CD4-positive, alpha-beta T cell treated with Interleukin-4 for 1 hour (primary cell): ENCODE results near the gene AGBL4.

Experiments
- DNase-seq, 2 donors: peaks; one replicate each; pipeline ENCODE4 v3.0.0-alpha.2; 2020 to 2022

Gene AGBL4

GRCh38 chr1:49166031-49166430, 857.7 kb downstream of the AGBL4 start:
- DNase-seq = no peak

- DNase-seq = no peak
Measured at GRCh38 chr1:49163031-49163430, 860.7 kb downstream of the AGBL4 start.

- DNase-seq = no peak
Measured at GRCh38 chr1:49160677-49161076, 863.1 kb downstream of the AGBL4 start.

GRCh38 chr1:49136738-49137251, 887.0 kb downstream of the AGBL4 start:
- no peak for DNase-seq

GRCh38 chr1:49125746-49126145, 898.0 kb downstream of the AGBL4 start:
- DNase-seq = no peak

GRCh38 chr1:49111931-49112330, 911.8 kb downstream of the AGBL4 start:
- no peak for DNase-seq

- no peak for DNase-seq
Measured at GRCh38 chr1:49106445-49106844, 917.3 kb downstream of the AGBL4 start.

GRCh38 chr1:49104575-49104974, 919.2 kb downstream of the AGBL4 start:
- DNase-seq = no peak

- DNase-seq = peak in 1 of 2 donors; percentile 6
Measured at GRCh38 chr1:49102752-49103151, 921.0 kb downstream of the AGBL4 start.

- DNase-seq = no peak
Measured at GRCh38 chr1:49098866-49099265, 924.9 kb downstream of the AGBL4 start.

- DNase-seq = no peak
Measured at GRCh38 chr1:49086327-49086726, 937.4 kb downstream of the AGBL4 start.

GRCh38 chr1:49085079-49085478, 938.7 kb downstream of the AGBL4 start:
- DNase-seq = no peak

- DNase-seq = no peak
Measured at GRCh38 chr1:49060766-49061165, 963.0 kb downstream of the AGBL4 start.

GRCh38 chr1:49059087-49059486, 964.7 kb downstream of the AGBL4 start:
- DNase-seq = no peak

GRCh38 chr1:49052102-49052501, 971.7 kb downstream of the AGBL4 start:
- DNase-seq = no peak

- no peak for DNase-seq
Measured at GRCh38 chr1:49051647-49052046, 972.1 kb downstream of the AGBL4 start.

GRCh38 chr1:49050041-49050440, 973.7 kb downstream of the AGBL4 start:
- no peak for DNase-seq

GRCh38 chr1:49048188-49048587, 975.6 kb downstream of the AGBL4 start:
- no peak for DNase-seq

GRCh38 chr1:49046305-49046704, 977.4 kb downstream of the AGBL4 start:
- no peak for DNase-seq

- DNase-seq = no peak
Measured at GRCh38 chr1:49045371-49045770, 978.4 kb downstream of the AGBL4 start.

- DNase-seq = no peak
Measured at GRCh38 chr1:49036700-49037099, 987.1 kb downstream of the AGBL4 start.

- DNase-seq = no peak
Measured at GRCh38 chr1:49028396-49028795, 995.4 kb downstream of the AGBL4 start.

GRCh38 chr1:49026230-49026811, 997.4 kb downstream of the AGBL4 start:
- no peak for DNase-seq

- DNase-seq = no peak
Measured at GRCh38 chr1:49016030-49016977, 1007.5 kb downstream of the AGBL4 start.
